HG03095 (cell line): ENCODE results near the gene ZFAND5.

Experiments
- ATAC-seq: cut with Tn5 transposase; IDR thresholded peaks from one replicate; pipeline ENCODE4 v1.9.1; 2021; ENCODE audit warnings: moderate library complexity; ENCODE audit not compliant: unreplicated experiment

Gene ZFAND5, protein sequence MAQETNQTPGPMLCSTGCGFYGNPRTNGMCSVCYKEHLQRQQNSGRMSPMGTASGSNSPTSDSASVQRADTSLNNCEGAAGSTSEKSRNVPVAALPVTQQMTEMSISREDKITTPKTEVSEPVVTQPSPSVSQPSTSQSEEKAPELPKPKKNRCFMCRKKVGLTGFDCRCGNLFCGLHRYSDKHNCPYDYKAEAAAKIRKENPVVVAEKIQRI

GRCh38 chr9:72364679-72365524 is at the start of gene ZFAND5:
Gene ZFAND5, minus strand, starts transcription at chr9:72365208. Its CDS starts 4,430 bp downstream, at chr9:72360778.
- ATAC-seq = peak; percentile 81

- no peak for ATAC-seq
Measured at GRCh38 chr9:72412483-72413040, 47.6 kb upstream of the ZFAND5 start.

- ATAC-seq = no peak
Measured at GRCh38 chr9:72410214-72410613, 45.2 kb upstream of the ZFAND5 start.

GRCh38 chr9:72407114-72407513 is 42.1 kb upstream of the ZFAND5 start:
- no peak for ATAC-seq

DNA sequence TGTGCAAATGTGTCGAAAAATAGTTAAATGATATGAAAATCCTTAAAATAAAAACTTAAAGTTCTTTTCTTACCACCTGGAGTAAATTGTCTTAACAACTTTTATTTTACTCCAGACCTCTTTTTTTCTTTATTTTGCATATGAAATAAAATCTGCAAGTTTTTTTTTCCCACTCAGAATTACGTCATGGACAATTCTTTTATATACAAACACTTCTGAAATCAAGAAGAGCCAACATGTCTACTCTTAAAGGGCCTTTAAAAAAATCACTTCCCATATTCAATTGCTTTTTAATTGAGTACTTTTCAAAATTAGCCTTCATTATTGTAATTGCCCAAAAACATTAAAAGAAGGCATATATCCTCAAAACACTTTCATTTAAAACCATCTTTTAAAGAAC is 37.7 kb upstream of the ZFAND5 start:
- no peak for ATAC-seq

GRCh38 chr9:72401396-72401795 is 36.4 kb upstream of the ZFAND5 start:
- ATAC-seq = no peak

- ATAC-seq = no peak
Measured at GRCh38 chr9:72400866-72401265, 35.9 kb upstream of the ZFAND5 start.

DNA sequence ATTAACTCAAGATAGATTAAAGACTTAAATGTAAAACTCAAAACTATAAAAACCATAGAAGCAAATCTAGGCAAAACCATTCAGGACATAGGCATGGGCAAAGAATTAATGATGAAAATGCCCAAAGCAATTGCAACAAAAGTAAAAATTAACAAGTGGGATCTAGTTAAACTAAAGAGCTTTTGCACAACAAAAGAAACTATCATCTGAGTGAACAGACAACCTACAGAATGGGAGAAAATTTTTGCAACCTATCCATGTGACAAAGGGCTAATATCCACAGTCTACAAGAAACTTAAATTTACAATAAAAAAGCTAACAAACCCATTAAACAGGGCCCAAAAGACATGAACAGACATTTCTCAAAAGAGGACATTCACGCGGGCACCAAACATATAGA is 34.4 kb upstream of the ZFAND5 start:
- ATAC-seq = no peak

- no peak for ATAC-seq
Measured at GRCh38 chr9:72396247-72397091, 31.5 kb upstream of the ZFAND5 start.

DNA sequence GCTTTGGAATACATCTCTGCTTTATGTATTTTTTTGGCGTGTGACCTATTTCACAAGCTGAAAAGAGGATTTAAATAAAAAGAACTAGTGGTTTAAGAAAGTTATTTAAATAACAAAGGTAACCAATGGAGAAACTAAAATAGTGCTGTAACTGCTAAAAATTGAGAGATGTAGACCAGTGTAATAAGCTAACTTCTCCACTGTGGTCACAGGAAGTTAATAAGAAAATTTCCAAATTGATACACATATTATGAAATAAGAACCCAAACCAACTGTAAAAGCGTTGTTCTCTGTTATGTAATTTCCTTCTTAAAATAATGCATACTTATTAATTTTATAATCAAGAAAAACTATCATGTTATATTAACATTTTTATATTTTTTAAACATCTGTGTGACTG is 29.1 kb upstream of the ZFAND5 start:
- ATAC-seq = no peak

DNA sequence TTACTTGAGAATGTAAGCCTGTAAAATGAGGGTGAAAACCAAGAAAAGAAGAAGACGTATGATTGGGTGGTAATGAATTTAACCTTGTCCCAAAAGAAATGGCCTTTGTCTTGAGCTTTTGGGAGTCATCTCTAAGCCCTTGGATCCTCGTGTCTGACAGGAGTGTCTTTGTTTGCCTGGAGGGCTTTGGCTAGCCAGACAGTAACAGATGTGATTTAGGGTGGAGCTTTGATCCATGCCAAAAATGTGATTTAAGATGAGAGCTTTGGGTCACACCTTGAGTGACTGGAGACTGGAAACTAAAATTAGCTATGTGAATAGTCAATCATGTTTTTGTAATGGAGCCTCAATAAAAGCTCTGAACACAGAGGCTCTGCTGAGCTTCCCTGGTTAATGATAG is 25.9 kb upstream of the ZFAND5 start:
- no peak for ATAC-seq

DNA sequence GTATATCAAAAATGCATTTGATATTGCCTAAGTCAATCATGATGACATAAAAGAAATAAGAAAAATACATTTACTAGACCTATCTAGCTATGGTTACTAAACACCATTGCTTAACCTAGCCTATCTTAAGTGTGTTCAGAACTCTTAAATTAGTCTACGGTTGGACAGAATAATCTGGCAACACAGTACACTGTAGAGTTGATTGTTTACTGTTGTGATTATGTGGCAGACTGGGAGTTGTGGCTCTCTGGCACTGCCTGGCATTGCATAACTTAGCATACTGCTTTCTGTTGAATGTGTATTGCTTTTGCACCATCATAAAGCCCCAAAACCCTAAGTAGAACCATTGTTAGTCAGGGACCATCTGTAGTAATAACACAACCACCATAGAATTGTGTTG is 21.2 kb upstream of the ZFAND5 start:
- ATAC-seq = no peak

- no peak for ATAC-seq
Measured at GRCh38 chr9:72384710-72385485, 19.9 kb upstream of the ZFAND5 start.

DNA sequence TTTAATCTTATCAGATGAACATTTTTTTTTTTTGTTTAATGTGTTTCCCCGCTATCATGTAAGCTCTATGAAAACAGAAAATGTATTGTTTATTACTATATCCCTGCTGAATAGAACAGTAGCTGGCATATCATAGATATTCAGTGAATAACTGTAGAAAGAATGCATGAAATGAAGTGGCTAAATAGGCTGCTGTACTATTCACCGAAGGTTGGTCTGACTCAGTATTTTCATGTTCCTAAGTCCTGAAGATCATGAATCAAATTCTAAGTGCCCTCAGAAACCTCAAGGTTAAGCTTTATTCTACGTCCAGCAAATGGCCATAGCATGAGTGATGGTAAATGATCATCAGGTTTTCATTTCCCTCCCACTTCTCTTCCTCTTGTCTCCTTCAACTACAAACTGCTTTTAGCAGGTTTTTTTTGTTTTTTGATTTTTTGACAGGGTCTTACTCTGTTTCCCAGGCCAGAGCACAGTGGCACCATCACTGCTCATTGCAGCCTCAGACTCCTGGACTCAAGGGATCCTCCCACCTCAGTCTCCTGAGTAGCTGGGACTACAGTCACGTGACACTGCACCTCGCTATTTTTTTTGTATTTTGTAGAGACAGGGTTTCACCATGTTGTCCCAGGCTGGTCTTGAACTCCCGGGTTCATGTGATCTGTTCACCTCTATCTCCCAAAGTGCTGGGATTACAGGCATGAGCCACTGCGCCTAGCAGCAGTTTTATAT is 19.1 kb upstream of the ZFAND5 start:
- no peak for ATAC-seq

- no peak for ATAC-seq
Measured at GRCh38 chr9:72382405-72382804, 17.4 kb upstream of the ZFAND5 start.

DNA sequence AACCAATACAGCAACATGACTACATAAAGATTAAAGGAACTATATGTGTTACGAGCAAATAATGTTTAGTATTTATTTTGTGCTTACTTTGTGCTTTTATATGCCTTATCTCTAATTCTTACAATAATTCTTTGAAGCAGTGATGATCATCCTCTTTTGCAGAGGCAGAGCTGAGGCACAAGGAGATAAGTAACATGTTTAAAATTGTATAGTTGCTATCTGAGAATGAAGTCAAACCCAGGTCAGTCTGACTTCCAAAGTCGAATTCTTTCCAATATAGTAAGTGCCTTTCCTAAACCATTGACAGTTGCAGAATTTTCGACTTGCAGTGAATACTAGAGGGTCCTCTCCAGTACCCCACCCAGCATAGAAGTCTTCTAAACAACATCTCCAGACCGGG is 12.0 kb upstream of the ZFAND5 start:
- ATAC-seq = no peak

GRCh38 chr9:72371151-72371550 is 6.1 kb upstream of the ZFAND5 start:
- ATAC-seq = no peak

GRCh38 chr9:72365525-72366256 is 683 bp upstream of the ZFAND5 start:
- peak; percentile 29 for ATAC-seq
